ENCODE data around the gene ACLY. TPM values are rescaled to one million over a fixed set of nuclear protein-coding genes. Genes with fewer than 3 reads are reported as not detected.

The ACLY gene
- total RNA-seq, 2 experiments from 2014 or later: 186 to 220 TPM

DNA sequence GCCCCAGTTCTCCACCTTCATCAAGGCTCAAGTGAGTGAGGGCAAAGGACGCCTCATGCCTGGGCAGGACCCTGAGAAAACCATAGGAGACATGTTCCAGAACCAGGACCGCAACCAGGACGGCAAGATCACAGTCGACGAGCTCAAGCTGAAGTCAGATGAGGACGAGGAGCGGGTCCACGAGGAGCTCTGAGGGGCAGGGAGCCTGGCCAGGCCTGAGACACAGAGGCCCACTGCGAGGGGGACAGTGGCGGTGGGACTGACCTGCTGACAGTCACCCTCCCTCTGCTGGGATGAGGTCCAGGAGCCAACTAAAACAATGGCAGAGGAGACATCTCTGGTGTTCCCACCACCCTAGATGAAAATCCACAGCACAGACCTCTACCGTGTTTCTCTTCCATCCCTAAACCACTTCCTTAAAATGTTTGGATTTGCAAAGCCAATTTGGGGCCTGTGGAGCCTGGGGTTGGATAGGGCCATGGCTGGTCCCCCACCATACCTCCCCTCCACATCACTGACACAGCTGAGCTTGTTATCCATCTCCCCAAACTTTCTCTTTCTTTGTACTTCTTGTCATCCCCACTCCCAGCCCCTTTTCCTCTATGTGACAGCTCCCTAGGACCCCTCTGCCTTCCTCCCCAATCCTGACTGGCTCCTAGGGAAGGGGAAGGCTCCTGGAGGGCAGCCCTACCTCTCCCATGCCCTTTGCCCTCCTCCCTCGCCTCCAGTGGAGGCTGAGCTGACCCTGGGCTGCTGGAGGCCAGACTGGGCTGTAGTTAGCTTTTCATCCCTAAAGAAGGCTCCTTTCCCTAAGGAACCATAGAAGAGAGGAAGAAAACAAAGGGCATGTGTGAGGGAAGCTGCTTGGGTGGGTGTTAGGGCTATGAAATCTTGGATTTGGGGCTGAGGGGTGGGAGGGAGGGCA lies 96.3 kb downstream of the ACLY start:
- DNase-seq (no peak), ATAC-seq (no peak)
- Mint-ChIP-seq H3K27ac (no peak overlapping the region), H3K4me1 (no peaks in the 10 kb centered on the region), H3K4me3 (no peak overlapping the region), H3K27me3 (no peaks in the 10 kb centered on the region), H3K9me3 (ENCODE audit: low read depth) (no peaks in the 10 kb centered on the region), H3K36me3 (no peaks in the 10 kb centered on the region)
- CTCF ChIA-PET: interaction anchor here (0.9 to 1.1 kb wide), 2 partner anchors 17 to 20 kb away, joined by 3 read pairs; no protein-coding TSS in a partner anchor

DNA sequence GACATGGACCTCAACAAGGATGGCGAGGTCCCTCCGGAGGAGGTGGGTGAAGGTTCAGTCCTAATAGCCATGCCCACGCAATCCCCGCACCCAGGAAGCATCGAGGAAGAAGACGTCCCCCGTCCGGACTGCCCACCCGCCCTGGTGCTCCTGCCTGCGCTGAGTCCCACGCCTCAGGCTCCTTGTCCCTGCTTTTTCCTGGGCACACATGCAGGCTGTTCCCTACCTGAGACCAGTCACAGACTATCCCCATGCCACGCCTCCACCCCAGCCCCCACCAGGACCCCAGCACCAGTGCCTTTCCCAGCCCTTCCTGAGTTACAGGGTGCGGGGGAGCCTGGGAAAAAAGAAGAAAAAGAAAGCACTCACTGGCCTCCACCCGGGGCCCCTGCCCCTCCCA lies 97.0 kb downstream of the ACLY start:
- Mint-ChIP-seq H3K27ac (no peak overlapping the region), H3K4me1 (no peaks in the 10 kb centered on the region), H3K27me3 (no peaks in the 10 kb centered on the region), H3K36me3 (no peaks in the 10 kb centered on the region), H3K9me3 (ENCODE audit: low read depth) (no peaks in the 10 kb centered on the region), H3K4me3 (no peak overlapping the region)
- ATAC-seq (no peak), DNase-seq (no peak)
- CTCF ChIA-PET: interaction anchor here (0.9 to 1.1 kb wide), 2 partner anchors 16 to 20 kb away, joined by 3 read pairs; no protein-coding TSS in a partner anchor

DNA sequence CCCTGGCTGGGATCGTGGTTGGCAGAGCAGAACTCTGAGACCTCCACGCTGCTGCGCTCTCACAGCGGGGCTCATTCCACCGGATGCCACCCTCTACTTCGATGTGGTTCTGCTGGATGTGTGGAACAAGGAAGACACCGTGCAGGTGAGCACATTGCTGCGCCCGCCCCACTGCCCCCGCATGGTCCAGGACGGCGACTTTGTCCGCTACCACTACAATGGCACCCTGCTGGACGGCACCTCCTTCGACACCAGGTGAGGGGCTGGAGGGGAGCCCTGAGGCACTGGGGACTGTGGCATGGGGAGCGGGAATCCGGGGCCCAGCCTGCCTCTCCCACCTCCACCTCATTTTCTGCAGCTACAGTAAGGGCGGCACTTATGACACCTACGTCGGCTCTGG lies 100.7 kb downstream of the ACLY start:
- Mint-ChIP-seq H3K4me3 (no peak overlapping the region), H3K27ac (no peak overlapping the region), H3K27me3 (peaks cover 5% of the 10 kb centered on the region), H3K4me1 (peaks cover 2% of the 10 kb centered on the region), H3K9me3 (ENCODE audit: low read depth) (no peaks in the 10 kb centered on the region), H3K36me3 (no peaks in the 10 kb centered on the region)
- CTCF ChIA-PET: no interaction called here
- no peak for DNase-seq
- no peak for ATAC-seq

Other genes with a start within 250 kb of the ACLY start
- 100 to 1,000 TPM; 593 to 900 TPM for gene EIF1, start 230.1 kb downstream of the ACLY start, total RNA-seq
- not detected for gene GAST, start 206.6 kb downstream of the ACLY start, total RNA-seq
- under 1 TPM; 0.15 to 0.19 TPM for gene HAP1, start 184.3 kb downstream of the ACLY start, total RNA-seq
- 1 to 10 TPM; 2.3 TPM for gene JUP, start 132.2 kb downstream of the ACLY start, total RNA-seq
- 1 to 10 TPM; 2.1 to 3.0 TPM for gene P3H4, start 107.0 kb downstream of the ACLY start, total RNA-seq
- 1 to 10 TPM; 1.3 TPM for gene FKBP10, start 105.9 kb downstream of the ACLY start, total RNA-seq
- 10 to 100 TPM; 28.2 to 35.0 TPM for gene NT5C3B, start 82.7 kb downstream of the ACLY start, total RNA-seq
- not detected for gene KLHL10, start 81.1 kb downstream of the ACLY start, total RNA-seq
- 10 to 100 TPM; 14.4 to 16.4 TPM for gene KLHL11, start 53.5 kb downstream of the ACLY start, total RNA-seq
- gene ODAD4, start 11.7 kb upstream of the ACLY start, total RNA-seq: 1 to 10 TPM in 1 of 2 experiments, under 1 TPM in 1; 0.49 to 1.1 TPM
- 100 to 1,000 TPM in 1 of 2 experiments, 10 to 100 TPM in 1; 98.1 to 112 TPM for gene CNP, start 47.8 kb upstream of the ACLY start, total RNA-seq
- 10 to 100 TPM; 89.1 to 97.0 TPM for gene DNAJC7, start 98.5 kb upstream of the ACLY start, total RNA-seq
- gene NKIRAS2, start 101.1 kb upstream of the ACLY start, total RNA-seq: 10 to 100 TPM; 21.0 to 23.7 TPM
- gene C17orf113, start 131.7 kb upstream of the ACLY start, total RNA-seq: under 1 TPM; 0.14 to 0.23 TPM
- under 1 TPM; 0.12 to 0.18 TPM for gene ZNF385C, start 179.5 kb upstream of the ACLY start, total RNA-seq
- 100 to 1,000 TPM in 1 of 2 experiments, 10 to 100 TPM in 1; 65.8 to 105 TPM for gene DHX58, start 193.8 kb upstream of the ACLY start, total RNA-seq
- 10 to 100 TPM; 49.0 to 58.2 TPM for gene KAT2A, start 202.4 kb upstream of the ACLY start, total RNA-seq
- gene HSPB9, start 203.9 kb upstream of the ACLY start, total RNA-seq: under 1 TPM in 1 of 2 experiments, not detected in 1; 0.58 TPM
- gene RAB5C, start 236.0 kb upstream of the ACLY start, total RNA-seq: 10 to 100 TPM; 86.9 to 99.4 TPM